Right ventricle myocardium superior (tissue), 1 donor: ENCODE results near the gene SLC24A5. TPM values are rescaled to one million over a fixed set of nuclear protein-coding genes. Genes with fewer than 3 reads are reported as not detected.

Experiments used
- ATAC-seq: fragments of 200-7000 bp; cut with Tn5 transposase; one replicate; pipeline ENCODE4 v1.9.1; 2020; ENCODE audit warnings: mild to moderate bottlenecking; ENCODE audit not compliant: poor library complexity
- DNase-seq: peaks from one replicate; pipeline ENCODE4 v3.0.0-alpha.2; 2020
- intact Hi-C: fragments of 100-400 bp; cut with DNase I; formaldehyde crosslinking; loops from one replicate; pipeline ENCODE4 v1.11.2; 2022
- total RNA-seq: library from RNA; stranded (reverse); fragmentation: NEBNext Ultra II Directional; extraction: Animal tissue kit (Norgen Biotek cat#: 25700); gene quantifications from one replicate; pipeline ENCODE4 v1.2.1, GENCODE V29; 2021
- donor health status: DM: no; HTN: yes; CAD: no; lungs with severe emphysema.

The SLC24A5 gene
- total RNA-seq, 1 donor from 2014 or later, result not detected

GRCh38 chr15:48177766-48178647 lies 57.2 kb downstream of the SLC24A5 start, which contains the start of gene MYEF2:
TSS of gene MYEF2 (minus strand) at chr15:48178295. CDS start at chr15:48178237, 58 bp downstream.
- intact Hi-C loops, result no loop called here
- peak; percentile 93 for ATAC-seq
- peak; percentile 79 for DNase-seq

- DNase-seq, result no peak
- no peak for ATAC-seq
- intact Hi-C loops, result no loop called here
These were observed 57.8 kb downstream of the SLC24A5 start for GRCh38 chr15:48178648-48178931.

GRCh38 chr15:48182749-48183148 lies 62.0 kb downstream of the SLC24A5 start:
- DNase-seq (no peak), ATAC-seq (no peak)
- intact Hi-C loops, result no loop called here

- intact Hi-C loops, result no loop called here
These were observed 64.7 kb downstream of the SLC24A5 start for GRCh38 chr15:48185529-48185928.

GRCh38 chr15:48186271-48186670 lies 65.5 kb downstream of the SLC24A5 start:
- intact Hi-C loops, result no loop called here
- DNase-seq (no peak), ATAC-seq (no peak)

More at GRCh38 chr15:48185529-48185928, 64.7 kb downstream of the SLC24A5 start:
- ATAC-seq, result no peak
- DNase-seq, result no peak

GRCh38 chr15:48190932-48191573 lies 70.3 kb downstream of the SLC24A5 start:
- intact Hi-C loops, result no loop called here
- peak; percentile 58 for ATAC-seq
- peak; percentile 64 for DNase-seq

GRCh38 chr15:48191574-48192225 lies 70.9 kb downstream of the SLC24A5 start, which contains the start of gene CTXN2:
TSS of gene CTXN2 (plus strand) at chr15:48191665. CDS start at chr15:48201301, 9,636 bp downstream.
- intact Hi-C loops, result no loop called here

More at GRCh38 chr15:48191574-48192225, 70.9 kb downstream of the SLC24A5 start, which contains the start of gene CTXN2:
- ATAC-seq (no peak), DNase-seq (no peak)

Other genes starting within 250 kb of the SLC24A5 start
- 7.1 TPM for gene MYEF2, start 57.3 kb downstream of the SLC24A5 start, total RNA-seq
- gene CTXN2, start 70.7 kb downstream of the SLC24A5 start, total RNA-seq, result not detected
- gene SLC12A1, start 85.3 kb downstream of the SLC24A5 start, total RNA-seq, result not detected
- gene DUT, start 210.4 kb downstream of the SLC24A5 start, total RNA-seq, result 79.0 TPM